Measurements from ENCODE around the gene KLHL21. TPM values are rescaled to one million over a fixed set of nuclear protein-coding genes. Genes with fewer than 3 reads are reported as not detected.
"Not testable (repeated sequence)": the region's sequence is repeated elsewhere in the genome, so short reads cannot be mapped to it uniquely, and the experiment has no call there.

Gene KLHL21, protein sequence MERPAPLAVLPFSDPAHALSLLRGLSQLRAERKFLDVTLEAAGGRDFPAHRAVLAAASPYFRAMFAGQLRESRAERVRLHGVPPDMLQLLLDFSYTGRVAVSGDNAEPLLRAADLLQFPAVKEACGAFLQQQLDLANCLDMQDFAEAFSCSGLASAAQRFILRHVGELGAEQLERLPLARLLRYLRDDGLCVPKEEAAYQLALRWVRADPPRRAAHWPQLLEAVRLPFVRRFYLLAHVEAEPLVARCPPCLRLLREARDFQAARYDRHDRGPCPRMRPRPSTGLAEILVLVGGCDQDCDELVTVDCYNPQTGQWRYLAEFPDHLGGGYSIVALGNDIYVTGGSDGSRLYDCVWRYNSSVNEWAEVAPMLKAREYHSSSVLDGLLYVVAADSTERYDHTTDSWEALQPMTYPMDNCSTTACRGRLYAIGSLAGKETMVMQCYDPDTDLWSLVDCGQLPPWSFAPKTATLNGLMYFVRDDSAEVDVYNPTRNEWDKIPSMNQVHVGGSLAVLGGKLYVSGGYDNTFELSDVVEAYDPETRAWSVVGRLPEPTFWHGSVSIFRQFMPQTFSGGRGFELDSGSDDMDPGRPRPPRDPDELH
- 10 to 100 TPM; 12.4 to 15.7 TPM for total RNA-seq

DNA sequence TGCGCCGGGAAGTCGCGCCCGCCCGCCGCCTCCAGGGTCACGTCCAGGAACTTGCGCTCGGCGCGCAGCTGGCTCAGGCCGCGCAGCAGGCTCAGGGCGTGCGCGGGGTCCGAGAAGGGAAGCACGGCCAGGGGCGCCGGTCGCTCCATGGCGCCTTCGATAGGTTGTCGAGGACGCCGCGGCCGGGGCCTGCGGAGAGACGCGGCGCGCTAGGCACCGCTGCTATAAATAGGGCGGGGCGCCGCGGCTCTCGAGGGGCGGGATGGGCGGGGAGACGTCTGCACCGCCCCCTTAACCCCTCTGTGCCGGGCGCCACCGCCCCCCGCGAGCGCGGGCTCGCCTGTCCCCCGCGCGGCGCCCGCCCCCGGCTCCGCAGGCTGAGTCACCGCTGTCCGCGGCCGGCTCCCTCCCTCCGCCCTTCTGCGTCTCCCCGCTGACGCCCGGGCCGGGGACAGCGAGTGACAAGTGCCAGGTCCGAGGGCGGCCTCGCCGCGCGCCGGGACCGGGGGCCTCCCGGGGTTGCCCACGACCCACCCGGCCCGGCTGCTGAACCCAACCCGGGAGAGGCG, at the start of gene KLHL21:
Gene KLHL21, minus strand, starts transcription at position 201 of the 569 bp plus-strand sequence. Its CDS starts 52 bp downstream, at position 149.
- peaks cover 30% of the 10 kb centered on the region for H3K4me1 Mint-ChIP-seq
- ChIA-PET CTCF (interaction anchor here (1.4 kb wide), 2 partner anchors 10 to 43 kb away, joined by 6 to 11 read pairs; no protein-coding TSS in a partner anchor), POLR2A (interaction anchor here (0.7 to 1.6 kb wide), 4 partner anchors 9 to 209 kb away, joined by 3 to 6 read pairs (median 4); partner anchors contain the start of genes ACOT7 and PHF13)
- peak; percentile 45 for ATAC-seq
- H3K27me3 Mint-ChIP-seq: no peaks in the 10 kb centered on the region
- H3K4me3 Mint-ChIP-seq: peak within 1 kb of the TSS; percentile 97
- H3K27ac Mint-ChIP-seq: peak within 1 kb of the TSS; percentile 95
- intact Hi-C loops (cut with DNase I, micrococcal nuclease): loop anchor here (1.0 to 10.0 kb wide), 14 partner anchors 11 to 1362 kb away; partner anchors contain the start of genes CAMTA1 (in 2 of the 2), ACOT7 (in 1 of the 2), DNAJC11 (in 1 of the 2) and ICMT (in 1 of the 2)
- H3K36me3 Mint-ChIP-seq (ENCODE audit: low read depth): peaks cover 17% of the 10 kb centered on the region
- DNase-seq: peak; percentile 93
- H3K9me3 Mint-ChIP-seq (ENCODE audit: low read depth): no peaks in the 10 kb centered on the region

DNA sequence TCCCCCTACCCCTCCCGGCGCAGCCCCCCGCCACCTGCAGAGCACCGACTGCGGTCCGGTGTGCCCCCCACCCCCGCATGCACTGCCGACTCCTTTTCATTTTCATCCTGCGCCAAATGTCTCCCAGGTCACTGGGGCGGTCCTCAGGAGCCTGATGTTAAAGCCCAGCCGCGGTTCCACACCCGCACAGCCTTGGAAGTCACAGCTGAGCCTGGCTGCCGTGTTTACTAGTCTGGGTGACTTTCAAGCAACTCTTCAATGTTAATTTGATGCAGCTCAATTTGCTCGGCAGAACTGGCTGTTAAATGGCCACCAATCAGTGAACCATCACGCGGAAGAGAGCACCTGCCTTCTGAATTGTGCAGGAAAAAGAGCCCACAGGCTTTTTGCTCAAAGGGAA, 49.2 kb upstream of the KLHL21 start:
- intact Hi-C loops (cut with DNase I, micrococcal nuclease): no loop called here
- Mint-ChIP-seq H3K4me1 (no peaks in the 10 kb centered on the region), H3K27me3 (no peaks in the 10 kb centered on the region), H3K9me3 (ENCODE audit: low read depth) (no peaks in the 10 kb centered on the region), H3K4me3 (no peak overlapping the region), H3K36me3 (ENCODE audit: low read depth) (peaks cover 10% of the 10 kb centered on the region), H3K27ac (no peak overlapping the region)
- ChIA-PET POLR2A (no interaction called here), CTCF (interaction anchor here (0.6 kb wide), 1 partner anchor 99 kb away, joined by 3 read pairs; no protein-coding TSS in a partner anchor)
- DNase-seq: no peak
- no peak for ATAC-seq

DNA sequence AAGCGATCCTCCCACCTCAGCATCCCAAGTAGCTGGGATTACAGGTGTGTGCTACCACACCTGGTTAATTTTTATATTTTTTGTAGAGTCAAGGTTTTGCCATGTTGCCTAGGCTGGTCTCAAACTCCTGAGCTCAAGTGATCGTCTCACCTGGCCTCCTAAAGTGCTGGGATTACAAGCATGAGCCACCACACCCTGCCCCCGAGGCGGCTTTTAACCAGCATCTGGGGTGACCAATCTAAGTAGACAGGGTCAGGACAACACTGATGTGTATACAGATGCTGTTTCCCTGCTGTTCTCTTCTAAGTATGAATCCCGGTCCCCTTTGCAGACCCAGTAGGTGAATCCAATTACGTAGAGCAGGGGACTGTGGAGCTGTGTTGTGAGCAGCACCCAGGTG, 45.9 kb upstream of the KLHL21 start:
- ChIA-PET CTCF (interaction anchor here (0.6 to 1.1 kb wide), 2 partner anchors 37 to 162 kb away, joined by 3 to 7 read pairs; no protein-coding TSS in a partner anchor), POLR2A (no interaction called here)
- Mint-ChIP-seq H3K4me1 (no peaks in the 10 kb centered on the region), H3K36me3 (ENCODE audit: low read depth) (peaks cover 21% of the 10 kb centered on the region), H3K27ac (no peak overlapping the region), H3K9me3 (ENCODE audit: low read depth) (no peaks in the 10 kb centered on the region), H3K4me3 (no peak overlapping the region), H3K27me3 (no peaks in the 10 kb centered on the region)
- DNase-seq (no peak), ATAC-seq (no peak)
- intact Hi-C loops (cut with DNase I, micrococcal nuclease): no loop called here

DNA sequence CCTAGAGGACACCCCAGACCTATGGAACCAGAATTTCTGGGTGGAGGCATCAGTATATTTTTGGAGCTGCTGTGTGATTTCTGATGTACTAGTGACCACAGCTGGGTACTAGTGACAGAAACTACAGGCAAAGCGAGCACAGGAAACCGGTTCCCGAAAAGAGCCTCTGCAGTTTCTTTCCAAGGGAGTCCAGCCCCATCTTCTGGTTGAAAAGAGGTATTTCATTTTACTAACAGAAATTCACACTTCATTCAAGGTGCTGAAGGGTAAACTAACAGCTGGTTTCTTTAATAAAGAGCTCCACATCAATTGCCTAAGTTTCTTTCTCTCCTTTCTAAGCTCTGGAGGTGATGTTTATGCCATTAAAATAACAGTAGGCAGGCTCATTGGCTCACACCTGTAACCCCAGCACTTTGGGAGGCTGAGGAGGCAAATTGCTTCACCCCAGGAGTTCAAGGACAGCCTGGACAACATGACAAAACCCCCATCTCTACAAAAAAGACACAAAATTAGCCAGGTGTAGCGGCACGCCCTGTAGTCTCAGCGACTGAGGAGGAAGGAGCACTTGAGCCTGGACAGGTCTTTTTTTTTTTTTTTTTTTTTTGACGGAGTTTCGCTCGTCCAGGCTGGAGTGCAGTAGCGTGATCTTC, 44.0 kb upstream of the KLHL21 start:
- Mint-ChIP-seq H3K27me3 (no peaks in the 10 kb centered on the region), H3K27ac (no peak overlapping the region), H3K9me3 (ENCODE audit: low read depth) (no peaks in the 10 kb centered on the region), H3K4me3 (no peak overlapping the region), H3K36me3 (ENCODE audit: low read depth) (peaks cover 24% of the 10 kb centered on the region), H3K4me1 (no peaks in the 10 kb centered on the region)
- POLR2A ChIA-PET: no interaction called here
- peak; percentile 51 for ATAC-seq
- CTCF ChIA-PET: interaction anchor here (0.5 to 2.0 kb wide), 24 partner anchors 8 to 602 kb away, joined by 3 to 10 read pairs (median 4); partner anchors contain the start of genes KLHL21, NOL9, PLEKHG5 and TAS1R1
- intact Hi-C loops (cut with DNase I, micrococcal nuclease): loop anchor here (1.0 kb wide), 2 partner anchors 92 to 160 kb away; partner anchors contain the start of gene NOL9 (in 1 of the 2)
- DNase-seq: peak; percentile 41

DNA sequence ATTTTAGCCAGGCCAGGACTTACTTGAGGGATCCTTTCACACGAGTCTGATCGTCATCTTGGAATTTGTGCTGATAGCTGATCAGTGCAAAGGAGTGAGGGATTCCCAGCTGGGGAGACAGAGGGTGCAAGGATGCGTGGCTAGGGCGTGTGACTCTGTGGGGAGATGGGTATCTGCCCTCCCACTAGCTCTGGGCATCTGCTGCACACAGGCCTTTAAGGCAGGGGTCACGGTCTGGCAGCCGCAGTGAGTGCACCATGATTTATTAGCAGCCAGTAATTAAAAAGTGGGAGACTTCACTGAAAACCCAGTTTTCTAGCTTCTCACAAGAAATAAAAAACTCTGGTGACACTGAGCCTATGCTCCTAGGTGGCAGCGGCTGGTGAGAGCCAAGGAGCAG, 42.3 kb upstream of the KLHL21 start:
- no peak for DNase-seq
- Mint-ChIP-seq H3K4me1 (no peaks in the 10 kb centered on the region), H3K27ac (no peak overlapping the region), H3K9me3 (ENCODE audit: low read depth) (no peaks in the 10 kb centered on the region), H3K4me3 (no peak overlapping the region), H3K27me3 (no peaks in the 10 kb centered on the region), H3K36me3 (ENCODE audit: low read depth) (peaks cover 22% of the 10 kb centered on the region)
- POLR2A ChIA-PET: interaction anchor here (0.6 kb wide), 1 partner anchor 13 kb away, joined by 3 read pairs; no protein-coding TSS in a partner anchor
- ATAC-seq: no peak
- CTCF ChIA-PET: interaction anchor here (0.7 to 2.0 kb wide), 3 partner anchors 13 to 307 kb away, joined by 3 to 8 read pairs (median 3); no protein-coding TSS in a partner anchor
- intact Hi-C loops (cut with DNase I, micrococcal nuclease): no loop called here

DNA sequence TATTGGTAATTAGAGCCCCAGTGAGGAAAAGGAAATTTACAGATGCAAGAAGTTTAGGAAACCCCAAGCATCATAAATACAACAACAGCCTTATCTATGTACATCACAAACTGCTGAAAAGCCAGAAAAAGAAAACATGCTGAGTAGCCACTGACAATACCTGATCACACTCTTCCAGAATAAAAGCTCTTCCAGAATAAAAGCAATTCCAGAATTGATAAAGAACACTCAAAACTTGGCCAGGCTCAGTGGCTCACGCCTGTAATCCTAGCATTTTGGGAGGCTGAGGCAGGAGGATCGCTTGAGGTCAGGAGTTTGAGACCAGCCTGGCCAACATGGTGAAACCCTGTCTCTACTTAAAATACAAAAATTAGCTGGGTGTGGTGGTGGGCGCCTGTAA, 38.2 kb upstream of the KLHL21 start:
- H3K27me3 Mint-ChIP-seq; ATAC-seq; H3K9me3 Mint-ChIP-seq (ENCODE audit: low read depth); POLR2A ChIA-PET; H3K27ac Mint-ChIP-seq; intact Hi-C loops (cut with DNase I, micrococcal nuclease); H3K4me1 Mint-ChIP-seq; DNase-seq; H3K4me3 Mint-ChIP-seq: not testable (repeated sequence)
- peaks cover 37% of the 10 kb centered on the region for H3K36me3 Mint-ChIP-seq (ENCODE audit: low read depth)
- CTCF ChIA-PET: interaction anchor here (1.2 kb wide), 1 partner anchor 12 kb away, joined by 3 read pairs; no protein-coding TSS in a partner anchor

DNA sequence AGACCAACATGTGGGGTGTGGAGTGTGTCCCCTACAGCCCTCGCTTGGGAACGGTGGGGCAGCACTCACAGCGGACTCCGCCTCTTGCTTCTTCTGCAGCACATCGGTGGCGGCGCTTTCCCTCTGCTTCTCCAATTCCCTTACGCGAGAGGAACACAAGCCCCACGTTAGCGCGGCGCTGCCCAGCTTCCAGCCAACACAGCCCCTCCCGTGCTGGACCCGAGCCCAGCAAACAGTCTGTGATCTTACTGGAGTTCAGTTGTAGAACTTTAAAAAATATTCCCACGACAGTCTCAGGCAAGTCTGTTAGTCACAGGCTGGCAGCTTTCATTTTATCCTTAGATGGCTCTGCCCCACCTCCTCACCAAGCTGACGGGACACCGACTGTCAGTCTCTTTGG, 35.6 kb upstream of the KLHL21 start:
- POLR2A ChIA-PET: no interaction called here
- intact Hi-C loops (cut with DNase I, micrococcal nuclease): no loop called here
- ATAC-seq: no peak
- H3K27me3 Mint-ChIP-seq: no peaks in the 10 kb centered on the region
- CTCF ChIA-PET: interaction anchor here (0.8 to 1.3 kb wide), 2 partner anchors 10 to 13 kb away, joined by 3 to 4 read pairs; no protein-coding TSS in a partner anchor
- H3K9me3 Mint-ChIP-seq (ENCODE audit: low read depth): no peaks in the 10 kb centered on the region
- no peak overlapping the region for H3K4me3 Mint-ChIP-seq
- no peak overlapping the region for H3K27ac Mint-ChIP-seq
- peaks cover 44% of the 10 kb centered on the region for H3K36me3 Mint-ChIP-seq (ENCODE audit: low read depth)
- DNase-seq: no peak
- no peaks in the 10 kb centered on the region for H3K4me1 Mint-ChIP-seq

DNA sequence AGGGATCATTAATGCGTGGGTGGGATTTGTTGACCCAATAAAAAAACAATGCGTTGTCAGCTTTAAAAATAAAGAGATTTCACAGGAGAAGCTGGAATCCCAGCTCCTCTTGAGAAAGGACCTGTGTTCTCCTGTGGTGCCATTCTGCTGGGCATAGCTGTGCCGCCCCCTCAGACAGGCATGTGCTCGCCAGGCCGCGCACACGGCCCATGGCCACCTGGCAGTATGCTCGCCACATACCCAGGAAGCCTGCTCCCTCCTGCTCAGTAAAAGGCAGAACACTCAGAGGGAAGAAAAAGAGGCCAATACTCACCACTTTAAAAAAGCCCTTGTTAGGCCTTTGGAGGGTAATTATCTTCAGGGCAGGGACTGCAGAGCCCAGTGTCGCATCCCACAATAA, 35.1 kb upstream of the KLHL21 start:
- DNase-seq (no peak), ATAC-seq (no peak)
- Mint-ChIP-seq H3K27ac (no peak overlapping the region), H3K36me3 (ENCODE audit: low read depth) (peaks cover 45% of the 10 kb centered on the region), H3K9me3 (ENCODE audit: low read depth) (no peaks in the 10 kb centered on the region), H3K27me3 (no peaks in the 10 kb centered on the region), H3K4me3 (no peak overlapping the region), H3K4me1 (no peaks in the 10 kb centered on the region)
- CTCF ChIA-PET: interaction anchor here (0.5 to 1.3 kb wide), 6 partner anchors 9 to 596 kb away, joined by 3 to 4 read pairs (median 4); no protein-coding TSS in a partner anchor
- intact Hi-C loops (cut with DNase I, micrococcal nuclease): no loop called here
- POLR2A ChIA-PET: no interaction called here

DNA sequence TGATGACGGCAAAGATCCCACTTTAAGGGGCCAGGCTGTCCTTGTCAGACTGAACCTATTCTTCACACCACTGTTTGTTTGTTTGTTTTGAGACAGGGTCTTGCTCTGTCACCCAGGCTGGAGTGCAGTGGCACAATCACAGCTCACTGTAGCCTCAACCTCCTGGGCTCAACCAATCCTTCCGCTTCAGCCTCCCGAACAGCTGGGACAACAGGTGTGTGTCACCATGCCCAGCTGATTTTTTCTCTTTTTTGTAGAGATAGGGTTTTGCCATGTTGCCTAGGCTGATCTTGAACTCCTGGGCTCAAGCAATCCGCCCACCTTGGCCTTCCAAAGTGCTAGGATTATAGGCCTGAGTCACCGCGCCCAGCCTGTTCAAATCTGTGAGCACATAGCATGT, 34.1 kb upstream of the KLHL21 start:
- H3K36me3 Mint-ChIP-seq (ENCODE audit: low read depth): peaks cover 43% of the 10 kb centered on the region
- DNase-seq; H3K27me3 Mint-ChIP-seq; intact Hi-C loops (cut with DNase I, micrococcal nuclease); H3K4me3 Mint-ChIP-seq; POLR2A ChIA-PET; H3K4me1 Mint-ChIP-seq; ATAC-seq; H3K27ac Mint-ChIP-seq; H3K9me3 Mint-ChIP-seq (ENCODE audit: low read depth): not testable (repeated sequence)
- CTCF ChIA-PET: interaction anchor here (0.7 kb wide), 1 partner anchor 375 kb away, joined by 4 read pairs; no protein-coding TSS in a partner anchor

DNA sequence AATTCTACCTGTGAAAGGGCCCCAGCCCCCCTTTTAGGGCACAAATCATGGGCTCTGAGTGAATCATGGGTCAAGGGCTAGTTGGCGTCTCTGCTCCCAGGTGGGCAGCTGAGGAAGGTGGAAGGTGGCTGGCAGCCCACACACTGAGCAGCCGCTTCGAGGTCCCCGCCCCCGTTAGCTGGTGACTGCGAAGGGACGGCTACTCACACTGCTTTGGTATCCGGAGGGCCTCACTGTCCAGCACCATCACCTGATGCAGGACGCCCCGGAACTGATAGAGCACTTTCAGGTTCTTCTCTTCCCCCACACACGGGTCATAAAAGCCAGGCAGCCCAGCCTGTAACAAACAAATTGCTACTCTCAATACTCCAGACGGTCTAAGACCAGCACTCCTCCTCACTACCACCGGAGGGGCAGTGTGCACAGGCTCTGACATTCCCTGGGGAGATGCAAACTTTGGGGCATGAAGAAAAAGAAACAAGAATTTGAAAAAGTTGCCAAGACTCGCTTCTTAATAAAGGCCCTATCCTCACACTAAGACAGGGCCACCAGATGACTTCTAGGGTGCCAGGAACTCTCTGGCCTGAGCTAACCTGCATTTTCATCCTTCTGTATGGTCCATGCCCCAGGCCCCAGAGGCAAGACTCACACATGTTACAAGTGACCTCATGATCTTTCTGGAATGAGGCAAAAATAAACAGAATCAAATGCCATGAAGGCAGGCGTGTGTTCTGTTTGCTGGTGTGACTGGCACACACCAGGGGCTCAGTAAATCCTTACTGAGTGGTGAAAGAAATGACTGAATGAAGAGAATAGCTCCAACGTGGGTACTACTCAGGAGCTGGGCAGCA, 33.5 kb upstream of the KLHL21 start:
- no peak overlapping the region for H3K27ac Mint-ChIP-seq
- POLR2A ChIA-PET: no interaction called here
- CTCF ChIA-PET: interaction anchor here (0.7 kb wide), 1 partner anchor 375 kb away, joined by 4 read pairs; no protein-coding TSS in a partner anchor
- no peaks in the 10 kb centered on the region for H3K27me3 Mint-ChIP-seq
- no peaks in the 10 kb centered on the region for H3K9me3 Mint-ChIP-seq (ENCODE audit: low read depth)
- no peaks in the 10 kb centered on the region for H3K4me1 Mint-ChIP-seq
- intact Hi-C loops (cut with DNase I, micrococcal nuclease): no loop called here
- ATAC-seq (no peak), DNase-seq (no peak)
- no peak overlapping the region for H3K4me3 Mint-ChIP-seq
- H3K36me3 Mint-ChIP-seq (ENCODE audit: low read depth): peaks cover 43% of the 10 kb centered on the region

All from activated CD4-positive, alpha-beta T cell treated with anti-CD3 and anti-CD28 coated beads for 36 hours (primary cell).